H1 (cell line): ENCODE data around the gene PTGES3L. TPM values are rescaled to one million over a fixed set of nuclear protein-coding genes. Genes with fewer than 3 reads are reported as not detected.
A peak's percentile ranks its signal among the peaks of the same experiment; 100 is the strongest.

ENCODE experiments used
- CTCF ChIA-PET: fragments of 300-600 bp; sonication (Branson Sonifier 250); formaldehyde crosslinking; loops from one replicate; lab custom pipeline; 2021; ENCODE audit not compliant: partially characterized antibody; lab: Charles Lee
- POLR2A ChIA-PET: fragments of 300-600 bp; sonication (Branson Sonifier 250); formaldehyde crosslinking; loops from one replicate; lab custom pipeline; 2021; ENCODE audit warnings: inconsistent platforms; ENCODE audit not compliant: partially characterized antibody; lab: Charles Lee
- DNase-seq, 2 experiments: peaks; one replicate each; pipeline versions ENCODE4 v3.0.0 to v3.0.0-alpha.2; 2010 to 2022; ENCODE audit warnings: low spot score in 2 of 2, low read depth in 1 of 2, mixed read lengths in 1 of 2
- FAIRE-seq: peaks from 2 replicates; lab custom pipeline; 2011; peaks lifted over from hg19 to GRCh38; lab: Jason Lieb, UNC
- H2AFZ ChIP-seq: 2 replicates; pipeline ENCODE4 v1.8.1; 2012; ENCODE audit warnings: low read length, inconsistent platforms
- H2AK5ac ChIP-seq: 2 replicates; pipeline ENCODE4 v1.6.1; 2013; ENCODE audit warnings: low read depth, low read length
- H2BK120ac ChIP-seq: replicated peaks from 2 replicates; pipeline ENCODE3; 2013; ENCODE audit warnings: low read depth, low read length, inconsistent platforms
- H2BK12ac ChIP-seq: 2 replicates; pipeline ENCODE4 v1.6.1; 2013; ENCODE audit warnings: low read depth, low read length
- H2BK15ac ChIP-seq: 2 replicates; pipeline ENCODE4 v1.6.1; 2013; ENCODE audit warnings: low read length
- H2BK20ac ChIP-seq: 2 replicates; pipeline ENCODE4 v1.6.1; 2013; ENCODE audit warnings: low read length
- H2BK5ac ChIP-seq: 2 replicates; pipeline ENCODE4 v1.6.1; 2013; ENCODE audit warnings: low read depth, low read length
- H3K14ac ChIP-seq: 2 replicates; pipeline ENCODE4 v1.6.1; 2013; ENCODE audit warnings: inconsistent platforms; ENCODE audit not compliant: insufficient read length
- H3K18ac ChIP-seq: 2 replicates; pipeline ENCODE4 v1.6.1; 2013; ENCODE audit warnings: low read length; ENCODE audit errors: extremely low read depth
- H3K23ac ChIP-seq: 2 replicates; pipeline ENCODE4 v1.6.1; 2013; ENCODE audit warnings: inconsistent platforms; ENCODE audit not compliant: insufficient read length
- H3K23me2 ChIP-seq: 2 replicates; pipeline ENCODE4 v1.6.1; 2013; ENCODE audit warnings: low read depth, low read length
- H3K27ac ChIP-seq: 2 replicates; pipeline ENCODE4 v1.6.1; 2011; ENCODE audit warnings: low read depth, low read length, inconsistent platforms
- H3K27me3 ChIP-seq, 4 experiments: replicated peaks in 1 of 4; 1 replicate in 1 of 4; 2 replicates in 3 of 4; pipeline versions ENCODE4 v1.6.1 to v1.8.1; 2011 to 2013; ENCODE audit warnings: low read length in 3 of 4, mild to moderate bottlenecking in 3 of 4, inconsistent platforms in 2 of 4, mixed read lengths in 2 of 4, moderate library complexity in 1 of 4; ENCODE audit not compliant: control insufficient read depth in 3 of 4, insufficient read depth in 3 of 4; ENCODE audit errors: extremely low read depth in 1 of 4
- H3K36me3 ChIP-seq, 4 experiments: 2 replicates each; pipeline versions ENCODE4 v1.6.1 to v1.8.1; 2011 to 2013; ENCODE audit warnings: mild to moderate bottlenecking in 4 of 4, low read length in 3 of 4, moderate library complexity in 2 of 4, control low read depth in 1 of 4, inconsistent platforms in 1 of 4; ENCODE audit not compliant: insufficient read depth in 4 of 4, control insufficient read depth in 2 of 4
- H3K4ac ChIP-seq: replicated peaks from 2 replicates; pipeline ENCODE3; 2013; ENCODE audit warnings: low read length, low read depth, mixed read lengths, inconsistent platforms; ENCODE audit not compliant: insufficient read length
- H3K4me1 ChIP-seq, 4 experiments: replicated peaks in 1 of 4; 1 replicate in 1 of 4; 2 replicates in 3 of 4; pipeline versions ENCODE4 v1.6.1 to v1.8.1; 2011 to 2013; ENCODE audit warnings: low read length in 3 of 4, inconsistent platforms in 2 of 4, mixed read lengths in 1 of 4; ENCODE audit not compliant: insufficient read depth in 4 of 4, control insufficient read depth in 3 of 4
- H3K4me2 ChIP-seq, 2 experiments: 2 replicates each; pipeline versions ENCODE4 v1.6.1 to v1.8.1; 2011 to 2013; ENCODE audit warnings: low read depth in 2 of 2, low read length in 2 of 2, control low read depth in 1 of 2, inconsistent platforms in 1 of 2, mild to moderate bottlenecking in 1 of 2; ENCODE audit not compliant: insufficient read depth in 1 of 2
- H3K4me3 ChIP-seq, 4 experiments: fragments of 200-600, 300-600 bp in 1 of 4; sonication (generic), shearing (Covaris generic), sonication (Bioruptor Twin) in 1 of 4; 2 replicates each; pipeline versions ENCODE4 v1.5.1 to v1.8.1; 2011 to 2016; ENCODE audit warnings: low read length in 4 of 4, low read depth in 3 of 4, control low read depth in 2 of 4, inconsistent platforms in 2 of 4, mild to moderate bottlenecking in 2 of 4, mixed read lengths in 1 of 4, moderate library complexity in 1 of 4; ENCODE audit not compliant: insufficient read depth in 2 of 4; ENCODE audit errors: extremely low read depth in 1 of 4
- H3K56ac ChIP-seq: replicated peaks from 2 replicates; pipeline ENCODE3; 2013; ENCODE audit warnings: low read depth, mild to moderate bottlenecking, mixed read lengths, low read length, inconsistent platforms; ENCODE audit not compliant: insufficient read length
- H3K79me1 ChIP-seq: 2 replicates; pipeline ENCODE4 v1.6.1; 2013; ENCODE audit warnings: low read depth, low read length, control low read depth
- H3K79me2 ChIP-seq, 2 experiments: 2 replicates each; pipeline versions ENCODE4 v1.6.1 to v1.8.1; 2012 to 2013; ENCODE audit warnings: low read length in 2 of 2, mild to moderate bottlenecking in 2 of 2, inconsistent platforms in 1 of 2; ENCODE audit not compliant: insufficient read depth in 2 of 2, control insufficient read depth in 1 of 2
- H3K9ac ChIP-seq, 4 experiments: replicated peaks in 1 of 4; 1 replicate in 1 of 4; 2 replicates in 3 of 4; pipeline versions ENCODE4 v1.6.1 to v1.8.1; 2011 to 2013; ENCODE audit warnings: low read depth in 3 of 4, low read length in 3 of 4, control low read depth in 2 of 4, mild to moderate bottlenecking in 2 of 4, moderate library complexity in 2 of 4, inconsistent platforms in 1 of 4; ENCODE audit errors: extremely low read depth in 1 of 4
- H3K9me3 ChIP-seq, 2 experiments: 2 replicates each; pipeline versions ENCODE4 v1.6.1 to v1.8.1; 2012 to 2013; ENCODE audit warnings: mild to moderate bottlenecking in 2 of 2, moderate library complexity in 2 of 2, control low read depth in 1 of 2, inconsistent platforms in 1 of 2, low read depth in 1 of 2, low read length in 1 of 2, mixed read lengths in 1 of 2; ENCODE audit not compliant: insufficient read depth in 2 of 2
- H4K20me1 ChIP-seq, 2 experiments: replicated peaks in 1 of 2; 2 replicates each; pipeline versions ENCODE3 to v1.8.1; 2011 to 2013; ENCODE audit warnings: inconsistent platforms in 2 of 2, low read length in 2 of 2, mild to moderate bottlenecking in 1 of 2; ENCODE audit not compliant: insufficient read depth in 2 of 2, control insufficient read depth in 1 of 2
- H4K5ac ChIP-seq: 2 replicates; pipeline ENCODE4 v1.6.1; 2013; ENCODE audit warnings: low read length, low read depth, mixed read lengths, inconsistent platforms; ENCODE audit not compliant: insufficient read length
- H4K8ac ChIP-seq: 2 replicates; pipeline ENCODE4 v1.8.0; 2013; ENCODE audit warnings: mild to moderate bottlenecking, moderate library complexity, low read length, inconsistent platforms; ENCODE audit not compliant: insufficient read depth; ENCODE audit errors: extremely low read depth
- H4K91ac ChIP-seq: replicated peaks from 2 replicates; pipeline ENCODE3; 2013; ENCODE audit warnings: low read length, mixed read lengths, inconsistent platforms; ENCODE audit not compliant: insufficient read length
- BACH1 ChIP-seq: IDR thresholded peaks from 2 replicates; pipeline ENCODE4 v1.6.1; 2012; ENCODE audit warnings: low read length, improper control_type of control experiment
- CTCF ChIP-seq, 3 experiments: IDR thresholded peaks; 1 replicate in 2 of 3; 2 replicates in 1 of 3; pipeline versions ENCODE4 v1.5.1 to v1.6.1; 2011; ENCODE audit warnings: low read length in 3 of 3, mild to moderate bottlenecking in 3 of 3, inconsistent platforms in 2 of 3, low read depth in 1 of 3, moderate library complexity in 1 of 3; ENCODE audit not compliant: insufficient read depth in 1 of 3; ENCODE audit errors: control extremely low read depth in 1 of 3
- GABPA ChIP-seq: IDR thresholded peaks from 2 replicates; pipeline ENCODE4 v1.6.1; 2011; ENCODE audit warnings: mild to moderate bottlenecking, low read length, moderate library complexity, borderline replicate concordance; ENCODE audit not compliant: insufficient read depth
- GTF2F1 ChIP-seq: IDR thresholded peaks from 2 replicates; pipeline ENCODE4 v1.6.1; 2012; ENCODE audit warnings: low read depth, low read length, improper control_type of control experiment, borderline replicate concordance
- MAX ChIP-seq: IDR thresholded peaks from 2 replicates; pipeline ENCODE4 v1.6.1; 2012; ENCODE audit warnings: inconsistent platforms
- NANOG ChIP-seq: IDR thresholded peaks from 2 replicates; pipeline ENCODE4 v1.6.1; 2011; ENCODE audit warnings: low read length, low read depth, mild to moderate bottlenecking, inconsistent platforms; ENCODE audit not compliant: insufficient read depth, poor library complexity, severe bottlenecking
- POLR2AphosphoS5 ChIP-seq: IDR thresholded peaks from 2 replicates; pipeline ENCODE4 v1.6.1; 2011; ENCODE audit warnings: low read depth, low read length
- RAD21 ChIP-seq, 2 experiments: IDR thresholded peaks in 1 of 2; conservative IDR thresholded peaks in 1 of 2; 2 replicates each; pipeline ENCODE4 v1.6.1; 2011; ENCODE audit warnings: low read depth in 2 of 2, low read length in 2 of 2, improper control_type of control experiment in 1 of 2, inconsistent platforms in 1 of 2, mild to moderate bottlenecking in 1 of 2, moderate library complexity in 1 of 2
- TCF12 ChIP-seq: IDR thresholded peaks from 2 replicates; pipeline ENCODE4 v1.6.1; 2011; ENCODE audit warnings: low read depth, mild to moderate bottlenecking, low read length
- whole genome bisulfite sequencing, 2 experiments: shearing (Covaris generic) in 1 of 2; methylation state at CpG; one replicate each; pipeline versions ENCODE4 v1.1.6 to v1.1.7; 2013 to 2015; ENCODE audit warnings: low lambda C conversion rate in 2 of 2, mixed read lengths in 2 of 2, inconsistent platforms in 1 of 2, low coverage in 1 of 2, missing lambda C conversion rate in 1 of 2; ENCODE audit not compliant: insufficient replicate concordance in 2 of 2, insufficient coverage in 1 of 2, insufficient read length in 1 of 2; ENCODE audit errors: extremely low coverage in 1 of 2, missing lambda C conversion rate in 1 of 2; 5-methylcytosine and 5-hydroxymethylcytosine counted together
- polyA plus RNA-seq, 7 experiments: library from polyadenylated mRNA; depleted of rRNA in 3 of 7; stranded (reverse) in 5 of 7; unstranded in 2 of 7; fragments of >200 nt in 5 of 7; fragments of 200-250 nt in 2 of 7; gene quantifications; 1 replicate in 5 of 7; 2 replicates in 1 of 7; 4 replicates in 1 of 7; pipeline versions ENCODE4 v1.2.1 to v1.2.3, GENCODE V29; 2011 to 2013; ENCODE audit warnings: missing spikeins in 2 of 7, mixed read lengths in 2 of 7
- total RNA-seq: library from RNA; stranded (reverse); fragmentation: NEBNext Ultra II Directional; extraction: Animal tissue kit (Norgen Biotek cat#: 25700); gene quantifications from 2 replicates; pipeline ENCODE4 v1.2.1, GENCODE V29; 2021

Gene PTGES3L
- total and polyA plus RNA-seq, 2 of the 8 experiments (the other 6 are each of a cell fraction or from before 2014, with no cell fraction given) = 3.0 to 3.6 TPM

- H3K36me3 ChIP-seq = peaks cover 18 to 48% (median 33%) of the 10 kb centered on the region in 4 experiments
- WGBS, 2 experiments = 87% methylated on average over 5 of the region's 5 CpGs; no CpG with 5 or more reads in 1 of the 2 experiments
- no peak overlapping the region for H3K27ac ChIP-seq
- peaks cover 3 to 10% (median 5%) of the 10 kb centered on the region in 4 experiments; a peak in 6 of 7 replicates for H3K4me1 ChIP-seq
- no peak overlapping the region for H2BK12ac ChIP-seq
- H2BK5ac ChIP-seq = no peak overlapping the region
- no peak overlapping the region for H3K4me2 ChIP-seq
- H4K5ac ChIP-seq = no peak overlapping the region
- no peaks in the 10 kb centered on the region for H3K27me3 ChIP-seq
- no peak overlapping the region for H4K8ac ChIP-seq
- H3K4me3 ChIP-seq = no peak overlapping the region
- H3K4ac ChIP-seq = no peak overlapping the region
- no peak overlapping the region for H3K23ac ChIP-seq
- H3K23me2 ChIP-seq = peaks cover 7% of the 10 kb centered on the region
- no peak overlapping the region for H3K56ac ChIP-seq
- no peak overlapping the region for H4K91ac ChIP-seq
- H2AFZ ChIP-seq = no peak overlapping the region
- no peak overlapping the region for H2AK5ac ChIP-seq
- no peak overlapping the region for H3K14ac ChIP-seq
- DNase-seq (no peak), FAIRE-seq (no peak)
- no peak overlapping the region for H2BK15ac ChIP-seq
- H3K79me1 ChIP-seq = peaks cover 2% of the 10 kb centered on the region; the same call in 1 of the 2 replicates
- ChIA-PET CTCF (interaction anchor here (0.7 to 1.8 kb wide), 3 partner anchors 9 to 34 kb away, joined by 3 to 6 read pairs (median 3); no protein-coding TSS in a partner anchor), POLR2A (interaction anchor here (0.5 to 8.2 kb wide), 4 partner anchors 10 to 72 kb away, joined by 3 to 123 read pairs (median 20); partner anchors contain the start of genes RND2 and VAT1)
- no peak overlapping the region for H3K18ac ChIP-seq
- peaks cover 10 to 16% of the 10 kb centered on the region in 2 experiments for H3K79me2 ChIP-seq
- TF ChIP-seq TCF12 (no peak), NANOG (no peak), MAX (no peak), BACH1 (no peak), GTF2F1 (no peak), CTCF (IDR thresholded peaks at IDR 0.05; ENCODE audit: control extremely low read depth in 1 of 3, insufficient read depth in 1 of 3, low read depth in 1 of 3, low read length in 3 of 3) (peak in 1 of 3 experiments; percentile 24; a peak in 2 of 4 replicates), POLR2AphosphoS5 (peak; percentile 59), RAD21 (IDR thresholded peaks at IDR 0.05 in 1 of 2, conservative IDR thresholded peaks at IDR 0.05 in 1 of 2; ENCODE audit: low read depth in 2 of 2, low read length in 2 of 2) (peak in 1 of 2 experiments; percentile 1; a peak in 2 of 4 replicates), GABPA (no peak)
- H3K9ac ChIP-seq = no peak overlapping the region; a peak in 2 of 7 replicates
- H4K20me1 ChIP-seq = peaks cover 4 to 10% of the 10 kb centered on the region in 2 experiments
- no peak overlapping the region for H2BK120ac ChIP-seq
- H3K9me3 ChIP-seq = no peaks in the 10 kb centered on the region
- H2BK20ac ChIP-seq = no peak overlapping the region
Measured at GRCh38 chr17:43003542-43004172, 23.8 kb upstream of the PTGES3L start.
